AG09309 (cell line): Measurements from ENCODE around the gene SLC25A21.
A peak's percentile ranks its signal among the peaks of the same experiment; 100 is the strongest.

Experiments used
- DNase-seq: peaks from one replicate; pipeline ENCODE4 v3.0.0-alpha.2; 2010; ENCODE audit warnings: low read depth
- H3K4me3 ChIP-seq: 2 replicates; pipeline ENCODE4 v1.5.1; 2011; ENCODE audit warnings: mild to moderate bottlenecking, low read depth, low read length, moderate library complexity; ENCODE audit not compliant: control insufficient read depth
- CTCF ChIP-seq: IDR thresholded peaks from 2 replicates; pipeline ENCODE4 v1.5.1; 2011; ENCODE audit warnings: mild to moderate bottlenecking, low read depth, low read length, inconsistent platforms; ENCODE audit not compliant: insufficient read depth, control insufficient read depth; ENCODE audit errors: missing control alignments

The SLC25A21 gene

DNA sequence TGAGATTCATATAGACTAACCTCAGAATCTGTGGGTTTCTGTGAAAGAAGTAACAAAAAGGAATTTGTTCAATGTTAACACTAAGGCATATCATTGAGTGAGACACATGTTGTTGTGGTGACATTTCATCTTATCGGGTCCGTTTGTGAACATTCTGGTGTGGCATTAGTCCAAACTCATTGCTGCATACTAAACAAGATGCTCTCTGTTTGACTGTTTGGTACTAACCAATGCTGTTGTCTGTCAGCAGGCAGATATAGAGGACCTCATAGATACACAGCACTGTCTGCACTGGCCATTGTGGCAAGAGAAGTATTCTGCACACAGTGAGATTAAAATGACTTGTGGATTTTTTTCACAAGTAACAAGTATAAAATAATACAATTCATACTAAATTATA, 41.2 kb downstream of the SLC25A21 start:
- no peak overlapping the region for H3K4me3 ChIP-seq
- DNase-seq, result no peak
- no peak for TF ChIP-seq CTCF

DNA sequence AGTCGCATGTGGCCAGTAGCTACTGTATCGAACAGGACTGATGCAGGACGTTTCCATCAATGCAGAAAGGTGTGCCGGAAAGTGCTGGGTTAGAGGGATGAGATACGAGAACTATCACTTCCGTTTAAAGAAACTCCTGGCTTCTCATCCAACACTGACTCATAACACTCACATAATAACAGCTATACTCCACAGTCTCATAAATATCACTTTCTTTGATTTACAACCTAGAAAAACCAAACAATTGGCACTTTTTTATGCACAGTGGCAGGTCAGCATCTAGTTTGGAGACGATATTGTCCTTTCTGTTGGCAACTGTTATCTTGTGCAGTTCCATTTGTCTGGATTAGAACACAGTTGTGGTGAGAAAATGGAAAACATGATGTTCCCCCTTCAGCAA, 43.4 kb downstream of the SLC25A21 start:
- no peak for DNase-seq
- TF ChIP-seq CTCF, result no peak
- H3K4me3 ChIP-seq, result no peak overlapping the region

GRCh38 chr14:37124614-37125013, 47.8 kb downstream of the SLC25A21 start:
- TF ChIP-seq CTCF, result peak; percentile 24
- DNase-seq, result no peak
- H3K4me3 ChIP-seq, result no peak overlapping the region

- no peak for TF ChIP-seq CTCF
- no peak for DNase-seq
- H3K4me3 ChIP-seq, result no peak overlapping the region
Observed at GRCh38 chr14:37122919-37123639, 49.3 kb downstream of the SLC25A21 start.

GRCh38 chr14:37122288-37122687, 50.1 kb downstream of the SLC25A21 start:
- no peak for TF ChIP-seq CTCF
- no peak for DNase-seq
- H3K4me3 ChIP-seq, result no peak overlapping the region

DNA sequence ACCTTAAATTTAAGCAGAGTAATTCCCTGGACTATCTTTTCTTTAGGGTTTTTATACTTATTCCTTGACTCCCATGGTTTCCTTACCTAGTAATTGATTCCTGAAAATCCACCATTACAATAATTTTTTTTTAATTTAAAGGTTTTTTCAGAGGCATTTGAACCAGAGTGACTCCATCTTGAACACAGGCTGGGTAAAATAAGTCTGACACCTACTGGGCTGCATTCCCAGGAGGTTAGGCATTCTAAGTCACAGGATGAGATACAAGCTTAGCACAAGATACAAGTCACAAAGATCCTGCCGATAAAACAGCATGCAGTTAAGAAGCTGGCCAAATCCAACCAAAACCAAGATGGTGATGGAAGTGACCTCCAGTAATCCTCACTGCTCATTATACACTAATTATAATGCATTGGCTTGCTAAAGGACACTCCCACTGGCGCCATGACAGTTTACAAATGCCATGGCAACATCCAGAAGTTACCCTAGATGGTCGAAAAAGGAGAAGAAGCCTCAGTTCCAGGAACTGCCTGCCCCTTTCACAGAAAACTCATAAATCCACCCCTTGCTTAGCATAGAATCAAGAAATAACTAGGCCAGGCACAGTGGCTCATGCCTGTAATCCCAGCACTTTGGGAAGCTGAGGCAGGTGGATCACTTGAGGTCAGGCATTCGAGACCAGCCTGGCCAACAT, 53.6 kb downstream of the SLC25A21 start:
- H3K4me3 ChIP-seq, result no peak overlapping the region
- no peak for DNase-seq
- TF ChIP-seq CTCF, result no peak
